GM21528 (cell line): ENCODE measurements around the gene DFFB.

Experiments
- ATAC-seq: cut with Tn5 transposase; IDR thresholded peaks from one replicate; pipeline ENCODE4 v1.9.1; 2021; ENCODE audit warnings: mild to moderate bottlenecking, moderate library complexity; ENCODE audit not compliant: unreplicated experiment, low FRiP score

DFFB gene

DNA sequence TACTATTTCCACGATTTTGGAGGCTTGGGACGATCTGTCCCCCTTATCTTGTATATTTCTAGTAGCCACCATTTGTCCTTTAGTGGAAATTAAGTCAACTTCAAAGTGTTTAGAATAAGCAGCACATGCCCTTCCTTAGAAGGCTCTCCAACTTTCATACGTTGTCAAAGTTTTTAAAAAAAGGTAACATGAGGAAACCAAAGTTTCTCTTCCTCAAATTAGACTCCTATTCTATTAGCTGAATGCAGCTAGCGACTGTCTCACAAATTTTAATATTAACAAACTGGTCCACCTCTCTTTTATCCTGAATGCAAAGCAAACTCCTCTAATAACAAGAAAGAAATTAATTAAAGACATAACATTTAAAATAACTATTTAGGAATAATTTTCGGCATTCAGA lies 35.9 kb downstream of the DFFB start:
- no peak for ATAC-seq

DNA sequence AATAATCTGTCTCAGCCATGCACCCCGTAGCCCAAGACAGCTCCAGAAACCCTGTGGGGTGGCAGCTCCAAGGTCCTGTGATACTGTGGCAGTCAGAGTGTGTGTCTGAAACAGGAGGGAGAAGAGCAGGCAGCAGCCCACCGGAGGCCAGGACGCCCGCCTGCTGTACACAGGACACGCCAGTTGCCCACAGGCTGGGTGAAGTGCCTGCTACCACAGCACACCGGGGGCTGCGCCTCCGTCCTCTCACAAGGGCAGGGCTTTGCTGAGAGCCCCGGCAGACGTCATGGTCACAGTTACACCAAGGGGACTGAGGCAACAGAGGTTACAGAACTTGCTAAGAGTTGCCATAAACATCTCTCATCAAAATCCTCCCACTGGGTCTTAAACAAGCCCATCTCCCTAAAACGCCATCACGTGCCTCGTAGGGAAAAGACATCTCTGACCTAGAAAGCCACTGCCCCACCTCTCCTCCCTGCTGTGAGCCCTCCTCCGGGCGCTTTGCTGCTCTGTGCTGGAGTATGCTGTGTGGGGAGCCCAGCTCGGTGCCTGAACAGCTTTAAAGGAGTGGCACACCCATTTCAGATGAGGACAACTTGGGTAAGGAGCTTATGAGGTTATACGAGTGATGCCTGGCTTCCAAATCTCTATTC lies 37.5 kb downstream of the DFFB start:
- no peak for ATAC-seq

DNA sequence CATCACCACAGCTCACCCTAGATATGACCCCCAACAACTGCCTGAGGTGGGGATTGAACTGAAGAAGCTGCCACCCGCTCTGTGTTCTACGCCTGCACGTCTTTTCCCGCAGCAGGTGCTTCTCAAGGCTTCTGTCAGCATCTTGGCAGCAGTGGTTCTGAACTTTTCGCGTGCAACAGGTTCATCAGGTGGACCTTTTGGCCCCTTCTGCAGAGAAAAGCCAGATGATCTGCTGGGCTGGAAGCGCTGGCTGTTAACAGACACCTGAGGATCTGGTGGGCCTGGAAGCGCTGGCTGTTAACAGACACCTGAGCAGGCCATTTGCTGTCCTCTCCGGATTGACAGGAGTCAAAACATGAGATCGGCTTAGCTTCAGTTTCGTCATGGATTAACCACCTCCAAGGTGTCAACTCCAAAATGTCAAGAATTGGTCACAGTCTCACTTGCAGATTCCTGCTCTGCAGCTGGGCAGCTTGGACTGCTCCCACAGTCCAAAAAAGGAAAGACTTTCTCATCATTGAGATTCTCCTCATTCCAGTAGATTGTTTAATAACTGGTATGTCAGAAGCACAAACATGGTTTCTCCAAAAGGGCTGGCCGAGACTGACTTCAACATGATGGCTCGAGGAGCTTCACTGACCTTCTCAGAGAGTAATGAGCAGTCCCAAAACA lies 38.1 kb downstream of the DFFB start:
- no peak for ATAC-seq

DNA sequence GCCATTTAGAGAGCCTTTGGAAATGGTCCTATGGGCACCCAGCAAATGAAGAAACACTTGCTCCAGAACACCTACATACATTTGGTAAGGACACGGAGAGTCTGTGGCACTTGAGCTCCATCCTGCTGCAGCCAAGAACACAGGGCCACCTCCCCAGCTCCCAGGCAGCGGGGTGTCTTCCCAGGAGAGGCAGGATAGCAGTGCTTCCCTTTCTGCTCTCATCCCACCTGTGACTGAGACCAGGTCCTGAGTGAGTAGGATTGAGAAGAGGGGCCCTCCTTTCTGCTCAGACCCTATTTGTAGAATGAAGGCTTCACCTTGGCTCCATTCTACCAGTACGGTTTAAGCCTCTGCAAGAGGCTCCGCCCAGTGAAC lies 38.7 kb downstream of the DFFB start:
- ATAC-seq = no peak

DNA sequence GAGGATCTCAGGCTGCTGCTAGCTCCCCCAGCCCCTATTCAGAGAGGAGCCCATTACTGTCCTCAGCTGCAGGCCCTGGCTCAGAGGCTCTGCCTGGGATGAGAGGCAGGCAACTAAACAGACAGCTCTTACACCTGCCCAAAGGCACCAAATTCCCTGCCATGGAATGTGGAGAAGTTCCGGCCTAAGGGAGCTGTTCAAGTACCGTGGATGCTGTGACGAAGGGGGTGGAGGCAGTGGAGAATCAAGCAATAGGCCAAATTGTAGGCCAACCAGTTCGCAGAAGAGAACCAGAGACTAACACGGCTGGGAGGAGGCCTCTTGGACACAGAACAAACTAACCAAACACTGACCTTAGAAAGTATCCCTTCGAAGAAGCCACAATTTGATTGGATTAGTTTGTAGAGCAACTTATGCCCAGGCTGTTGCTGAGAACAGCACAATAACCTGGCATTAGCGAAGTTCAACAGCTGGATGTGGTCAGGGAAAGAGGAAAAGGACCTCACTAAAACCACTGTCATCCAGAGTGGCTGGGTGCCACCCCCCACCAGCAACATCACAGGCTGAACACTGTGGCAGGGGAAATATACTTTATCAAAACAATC lies 39.2 kb downstream of the DFFB start:
- no peak for ATAC-seq

DNA sequence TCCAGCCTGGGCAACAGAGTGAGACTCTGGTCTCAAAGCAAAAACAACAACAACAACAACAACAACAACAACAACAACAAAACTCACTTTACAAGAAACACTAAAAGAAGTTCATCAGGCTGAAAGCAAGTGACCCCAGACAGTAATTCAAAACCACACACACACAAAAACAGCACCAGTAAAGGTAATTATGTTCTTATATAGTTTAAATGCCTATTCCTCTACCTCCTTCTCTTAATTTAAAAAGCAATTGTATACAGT lies 41.1 kb downstream of the DFFB start:
- ATAC-seq = no peak

DNA sequence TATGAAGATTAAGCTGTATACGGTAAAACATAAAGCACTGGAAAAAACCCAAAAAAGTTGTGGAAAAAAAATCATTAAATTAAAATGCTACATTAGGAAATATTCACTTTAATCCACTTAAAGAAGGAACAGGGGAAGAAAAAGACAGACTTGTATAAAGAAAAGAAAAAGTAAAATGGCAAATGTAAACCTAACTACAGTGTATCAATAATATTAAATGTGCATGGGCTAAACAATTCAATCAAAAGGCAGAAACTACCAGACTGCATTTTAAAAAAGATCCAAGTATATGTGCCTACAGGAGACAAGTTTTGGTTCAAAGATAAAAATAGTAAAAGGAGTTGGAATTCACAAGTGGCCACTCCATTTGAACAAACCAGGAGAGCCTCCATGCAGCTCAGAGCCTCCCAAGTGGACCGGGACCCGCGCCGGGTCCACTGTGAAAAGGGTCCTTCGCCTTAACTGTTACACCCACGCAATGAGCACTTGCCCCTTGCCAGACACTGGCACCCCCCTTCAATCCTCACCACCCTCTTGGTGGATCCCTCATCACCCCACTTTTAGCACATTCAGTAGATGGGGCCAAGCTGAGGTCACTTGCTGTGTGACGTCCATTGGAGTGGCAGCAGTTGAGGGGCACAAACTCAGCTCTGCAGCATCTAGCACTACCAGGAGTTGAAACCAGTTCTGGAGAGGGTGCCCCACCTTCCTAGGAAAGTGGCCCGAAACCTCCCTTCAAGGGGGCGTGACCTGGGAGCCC lies 41.9 kb downstream of the DFFB start:
- ATAC-seq = no peak

DNA sequence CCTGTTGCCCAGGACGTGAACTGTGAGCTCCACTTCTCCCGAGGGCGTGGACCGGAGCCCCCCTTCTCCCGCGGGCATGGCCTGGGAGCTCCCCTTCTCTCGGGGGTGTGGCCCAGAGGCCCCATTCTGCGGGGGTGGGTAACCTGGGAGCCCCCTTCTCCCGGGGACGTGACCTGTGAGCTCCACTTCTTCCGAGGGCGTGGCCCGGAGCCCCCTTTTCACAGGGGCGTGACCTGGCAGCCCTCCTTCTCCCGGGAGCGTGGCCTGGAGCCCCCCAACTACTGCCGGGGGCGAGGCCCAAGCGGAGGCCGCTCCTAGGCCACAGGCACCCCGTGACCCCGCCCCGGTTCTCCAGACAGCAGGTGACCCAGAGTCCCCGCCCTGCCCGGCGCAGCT lies 42.5 kb downstream of the DFFB start:
- ATAC-seq = peak; percentile 9

DNA sequence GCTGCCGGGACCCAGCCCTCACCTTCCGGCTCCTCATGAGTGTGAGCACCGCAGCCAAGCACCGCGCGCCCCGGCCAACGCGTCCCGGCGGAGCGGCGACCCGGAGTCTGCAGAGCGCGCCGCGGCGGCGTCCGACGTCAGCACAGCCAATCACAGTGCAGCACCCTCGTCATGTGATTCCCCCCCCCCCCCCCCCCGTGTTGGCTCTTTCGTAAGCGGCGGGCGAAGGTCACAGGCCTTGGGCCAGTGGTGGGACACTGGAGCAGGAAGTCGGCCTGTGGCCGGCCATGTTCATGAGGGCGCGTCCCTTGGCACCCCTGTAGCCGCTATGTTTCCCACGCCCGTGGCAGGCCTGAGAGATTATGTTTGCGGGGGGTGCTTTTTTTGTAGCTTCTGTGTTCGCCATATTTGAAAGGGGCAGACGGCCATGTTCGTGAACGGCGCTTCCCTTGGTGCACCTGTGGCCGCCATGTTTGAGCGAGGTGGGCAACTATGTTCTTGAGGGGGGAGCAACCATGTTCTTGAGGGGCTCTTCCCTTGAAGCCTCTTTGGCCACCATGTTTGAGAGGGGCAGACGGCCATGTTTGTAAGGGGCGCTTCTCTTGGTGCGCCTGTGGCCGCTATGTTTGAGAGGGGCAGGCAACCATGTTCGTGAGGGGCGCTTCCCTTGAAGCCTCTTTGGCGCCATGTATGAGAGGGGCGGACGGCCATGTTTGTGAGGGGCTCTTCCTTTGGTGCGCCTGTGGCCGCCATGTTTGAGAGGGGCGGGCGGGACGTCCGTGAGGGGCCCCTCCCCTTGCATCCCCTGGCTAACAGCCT lies 43.1 kb downstream of the DFFB start, which contains the start of gene C1orf174:
Gene C1orf174 (minus strand): TSS at position 123 of the 819 bp plus-strand sequence. CDS start 86 bp downstream, at position 37.
- peak; percentile 80 for ATAC-seq

DNA sequence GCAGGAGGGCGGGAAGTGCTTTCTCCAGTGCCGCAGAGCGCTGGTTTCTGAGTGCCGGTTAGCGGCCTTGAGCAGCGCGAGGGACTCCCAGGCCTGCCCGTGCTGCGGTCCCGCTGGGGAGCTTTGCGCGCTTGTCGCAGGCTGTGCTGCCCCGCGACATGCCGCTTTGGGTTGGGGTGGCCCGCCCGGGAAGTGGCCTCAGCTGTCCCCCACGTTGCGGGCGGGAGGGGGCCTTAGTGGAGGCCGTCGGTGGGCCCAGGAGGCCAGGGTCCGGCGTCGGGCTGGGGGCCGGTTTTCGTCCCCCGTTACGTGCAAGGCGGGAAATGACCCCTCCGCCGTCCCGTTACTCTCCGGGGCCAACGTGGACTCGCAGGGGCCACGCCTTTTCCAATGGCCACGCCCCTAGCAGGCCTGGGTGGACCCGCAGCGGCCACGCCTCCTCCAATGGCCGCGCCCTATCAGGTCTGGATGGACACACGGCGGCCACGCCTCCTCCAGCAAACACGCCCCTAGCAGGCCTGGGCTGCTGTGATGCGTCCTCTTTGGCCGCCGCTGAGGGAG lies 43.8 kb downstream of the DFFB start:
- peak; percentile 60 for ATAC-seq

DNA sequence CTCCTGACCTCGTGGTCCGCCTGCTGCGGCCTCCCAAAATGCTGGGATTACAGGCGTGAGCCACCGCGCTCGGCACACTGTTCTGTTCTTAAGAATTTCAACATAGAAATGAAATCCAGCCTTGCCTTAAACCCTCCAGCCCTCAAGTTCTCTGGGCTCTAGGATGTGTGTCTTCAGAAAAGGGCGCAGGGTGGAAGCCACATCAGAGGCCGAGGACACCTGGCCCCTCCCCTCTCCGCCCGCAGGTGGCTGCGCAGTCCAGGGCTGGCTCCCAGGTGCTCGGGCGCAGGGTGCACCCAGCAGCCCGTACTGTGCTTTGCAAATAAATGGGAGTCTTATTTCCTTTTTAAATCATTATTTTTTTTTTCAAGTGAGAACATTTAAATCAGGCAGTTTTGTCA lies 44.8 kb downstream of the DFFB start:
- no peak for ATAC-seq

DNA sequence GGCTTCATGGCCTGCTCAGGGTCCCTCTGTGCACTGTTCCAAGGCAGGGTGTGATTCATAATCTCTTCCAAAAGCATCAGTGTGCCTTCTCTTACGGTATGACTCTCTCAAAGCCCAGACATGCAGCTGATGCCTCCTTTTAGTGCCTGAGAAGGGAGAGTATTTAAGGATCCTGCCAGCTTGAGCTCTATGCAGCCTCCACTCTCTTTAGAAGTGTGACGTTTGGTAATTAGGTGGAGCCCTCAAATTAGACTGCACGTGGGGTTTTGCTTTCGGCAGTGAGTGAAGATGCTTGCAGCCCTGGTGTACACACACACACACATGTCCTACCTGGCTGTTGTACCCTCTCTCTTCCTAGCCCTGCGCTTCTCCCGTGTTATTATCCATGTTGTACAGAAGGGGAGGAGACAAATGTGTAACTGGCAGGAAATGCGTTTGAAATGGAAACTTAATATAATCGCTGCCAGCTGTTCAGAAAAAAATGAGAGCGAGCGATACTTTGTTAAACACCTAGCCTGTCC lies 45.4 kb downstream of the DFFB start:
- ATAC-seq = no peak

DNA sequence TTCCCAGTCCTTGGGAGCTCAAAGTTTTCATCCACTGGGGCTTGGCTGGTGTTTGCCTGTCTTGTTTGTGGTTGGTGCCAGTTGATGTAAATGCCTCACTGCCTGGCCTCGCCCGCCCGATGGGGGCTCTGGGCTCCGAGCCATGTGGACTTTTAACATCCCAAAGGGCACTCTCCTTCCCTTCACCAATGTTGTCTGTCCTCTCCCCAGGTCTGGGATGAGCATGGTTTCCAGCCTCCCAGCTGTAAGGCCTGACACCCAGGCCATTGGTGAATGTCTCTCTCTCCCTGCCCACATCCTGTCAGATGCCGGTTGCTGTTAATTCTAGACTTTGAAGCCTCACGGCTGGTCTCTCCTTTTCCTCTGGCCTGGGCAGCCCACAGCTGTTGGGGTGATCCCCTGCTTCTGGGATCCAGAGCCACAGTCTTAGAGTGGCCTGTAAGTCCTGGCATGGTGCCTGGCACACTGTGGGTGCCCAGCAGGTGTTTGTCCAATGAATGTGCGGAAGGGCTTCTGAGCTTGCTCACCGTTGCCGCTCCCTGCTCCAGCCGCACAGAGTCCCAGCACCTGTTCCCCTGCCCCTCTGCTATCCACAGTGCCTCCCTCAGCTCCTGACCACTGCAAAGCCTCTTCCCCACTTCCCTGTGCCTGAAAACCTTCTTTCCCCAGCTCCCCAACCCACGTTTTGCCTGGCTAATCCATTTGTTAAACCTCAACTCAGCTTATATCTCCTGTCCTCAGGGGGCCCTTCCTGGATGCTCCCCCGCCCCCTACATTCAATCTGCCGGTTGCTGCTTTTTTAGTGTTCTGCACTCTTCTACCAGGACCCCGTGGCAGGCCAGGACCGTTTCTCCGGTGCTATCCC lies 46.1 kb downstream of the DFFB start:
- ATAC-seq = no peak

DNA sequence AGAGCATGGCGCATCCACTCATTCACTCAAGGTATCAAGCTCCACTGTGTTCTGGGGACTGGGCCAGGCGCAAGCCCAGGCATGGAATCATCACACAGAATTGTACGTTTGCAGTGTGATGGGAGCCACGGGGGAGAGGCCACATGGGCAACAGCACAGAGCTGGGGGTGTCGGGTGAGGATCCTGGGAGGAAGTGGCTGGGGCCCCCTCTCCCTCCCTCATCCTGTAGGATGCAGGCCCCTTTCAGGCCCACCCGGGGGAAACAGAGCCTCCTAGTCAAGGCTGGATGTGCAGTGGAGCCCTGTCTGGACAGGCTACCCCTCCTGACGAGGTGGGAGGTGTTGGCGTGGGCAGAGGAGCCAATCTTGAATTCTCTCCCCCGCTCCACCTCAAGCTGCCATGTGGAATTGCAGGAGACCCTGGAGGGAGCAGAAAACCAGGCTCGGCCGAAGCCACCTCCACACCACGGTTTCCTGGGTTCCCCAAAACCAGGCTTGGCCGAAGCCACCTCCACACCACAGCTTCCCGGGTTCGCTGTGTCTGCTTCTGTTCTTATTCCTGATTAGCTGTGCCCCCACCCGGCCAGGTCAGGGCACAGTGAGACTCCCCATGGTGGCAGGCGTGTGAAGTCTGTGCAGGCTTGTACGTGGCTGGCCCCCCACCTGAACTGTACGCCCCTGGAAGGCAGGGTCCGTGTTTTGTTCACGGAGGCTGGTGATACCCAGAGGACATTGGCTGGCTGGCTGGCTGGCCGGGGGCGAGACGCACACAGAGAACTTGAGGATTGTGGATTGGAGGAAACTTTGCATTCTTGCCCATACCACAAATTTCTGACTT lies 46.9 kb downstream of the DFFB start:
- no peak for ATAC-seq

DNA sequence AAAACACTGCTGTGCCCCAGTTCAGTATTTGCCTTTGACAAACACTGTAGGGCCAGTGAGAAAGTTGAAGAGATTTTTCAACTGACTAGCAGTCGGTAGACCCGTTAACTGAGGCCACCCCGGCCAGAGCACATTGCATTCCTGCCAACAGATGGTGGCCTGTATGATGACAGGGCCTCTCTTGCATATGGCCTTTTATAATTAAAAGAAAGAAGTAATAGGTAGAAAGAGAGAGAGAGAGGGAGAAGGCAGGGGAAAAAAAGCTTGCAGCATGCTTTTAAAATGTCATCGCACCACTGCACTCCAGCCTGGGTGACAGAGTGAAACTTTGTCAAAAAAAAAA lies 47.5 kb downstream of the DFFB start:
- ATAC-seq = no peak

DNA sequence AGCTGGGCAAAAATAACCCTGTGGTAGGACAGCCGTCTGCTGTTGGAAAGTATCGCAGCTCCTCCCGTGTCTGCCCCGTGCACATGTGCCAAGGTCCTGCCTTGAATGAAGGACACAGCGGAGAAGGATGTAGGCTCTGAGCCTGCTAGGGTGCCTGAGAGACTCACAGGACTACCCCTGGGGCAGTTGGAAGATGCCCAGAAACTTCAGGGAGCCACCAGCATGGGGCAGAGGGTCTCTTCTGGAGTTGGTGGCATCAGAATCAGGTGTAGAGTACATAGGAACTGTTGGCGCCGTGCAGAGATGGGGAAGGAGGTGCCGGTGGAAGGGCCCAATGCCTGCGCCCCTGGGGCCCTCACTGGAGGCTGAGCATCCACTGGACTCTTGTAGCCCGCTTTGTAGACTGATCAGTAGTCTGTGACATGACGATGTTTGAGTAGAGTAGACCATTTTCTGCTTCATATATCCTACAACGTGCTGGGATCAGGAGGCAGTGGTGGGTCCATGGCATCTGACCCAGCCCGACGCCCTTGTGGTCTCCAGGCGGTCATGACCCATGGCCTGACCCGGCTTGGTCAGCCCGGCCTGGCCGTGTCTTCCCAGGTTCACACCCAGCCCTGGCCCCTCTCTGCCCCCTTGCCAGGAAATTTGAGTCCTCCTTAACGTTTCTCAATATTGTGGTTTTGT lies 48.1 kb downstream of the DFFB start:
- no peak for ATAC-seq

DNA sequence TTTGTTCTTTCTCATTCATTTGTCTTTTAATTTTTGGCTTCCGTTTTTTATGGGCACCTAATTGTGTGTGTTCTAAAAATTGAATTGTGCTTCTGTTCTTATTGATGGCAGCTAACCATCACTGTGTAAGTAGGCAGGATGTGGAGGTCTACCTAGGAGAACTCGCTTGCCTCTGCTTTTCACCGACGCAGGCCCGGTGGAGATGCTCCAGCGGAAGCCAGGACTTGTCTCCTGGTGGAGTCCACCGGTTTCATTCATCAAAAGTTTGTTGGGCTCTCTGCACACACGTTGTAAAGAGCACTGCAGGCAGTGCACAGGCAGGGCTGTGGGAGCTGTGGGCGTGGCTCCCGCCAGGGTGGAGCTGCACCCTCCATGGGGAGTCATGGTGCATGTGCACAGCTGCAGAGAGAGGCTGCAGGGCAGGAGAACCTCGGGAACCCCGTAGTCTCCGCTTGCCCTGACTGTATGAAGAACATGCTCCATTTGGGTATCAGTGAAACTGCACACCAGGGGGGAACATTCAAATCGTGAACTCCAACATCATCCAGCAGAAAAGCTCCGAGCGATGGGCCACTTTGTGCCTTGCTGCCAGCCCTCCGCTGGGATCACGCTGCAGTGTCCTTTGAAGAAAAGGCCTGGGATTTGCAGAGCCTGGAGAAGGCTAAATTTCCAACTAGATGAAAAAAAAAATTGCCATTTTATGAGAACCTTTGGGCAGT lies 48.8 kb downstream of the DFFB start:
- ATAC-seq = no peak
